GM19351 (cell line): Measurements from ENCODE around the gene PPIA.

ENCODE experiments used
- ATAC-seq: cut with Tn5 transposase; IDR thresholded peaks from one replicate; pipeline ENCODE4 v1.9.1; 2021; ENCODE audit warnings: mild to moderate bottlenecking, moderate library complexity; ENCODE audit not compliant: unreplicated experiment

The PPIA gene

DNA sequence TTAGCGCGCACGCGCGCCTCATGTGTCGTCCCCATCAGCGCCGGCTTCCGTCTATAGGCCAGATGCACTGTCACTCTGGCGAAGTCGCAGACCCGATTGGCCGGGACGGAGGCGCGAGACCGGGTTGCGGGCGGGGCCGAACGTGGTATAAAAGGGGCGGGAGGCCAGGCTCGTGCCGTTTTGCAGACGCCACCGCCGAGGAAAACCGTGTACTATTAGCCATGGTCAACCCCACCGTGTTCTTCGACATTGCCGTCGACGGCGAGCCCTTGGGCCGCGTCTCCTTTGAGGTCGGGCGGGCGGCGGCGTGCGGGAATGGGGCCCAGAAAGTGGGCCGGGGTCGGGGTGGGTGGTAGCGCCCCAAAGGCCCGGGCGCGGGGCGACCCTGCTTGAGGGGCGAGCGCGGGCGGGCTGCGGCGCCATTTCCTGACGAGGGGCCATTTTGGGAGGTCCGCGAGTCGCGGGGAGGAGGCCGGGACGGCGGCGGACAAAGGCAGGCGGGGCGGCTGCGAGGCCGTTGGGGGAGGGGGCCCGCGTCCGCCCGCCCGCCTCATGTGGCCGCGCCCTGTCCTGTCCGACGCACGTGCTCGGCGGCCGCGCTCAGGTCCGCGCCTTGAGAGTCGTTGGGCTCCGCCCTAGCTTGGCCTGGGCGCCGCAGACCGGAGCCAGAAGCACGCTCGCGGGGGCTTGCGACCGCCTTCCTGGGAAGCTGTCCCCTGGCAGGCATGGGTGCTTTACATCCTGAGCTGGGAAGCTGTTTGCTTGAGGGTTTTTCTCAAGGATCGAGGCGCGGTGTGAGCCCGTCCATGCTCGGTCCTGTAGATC lies at the start of gene PPIA:
Gene PPIA, plus strand, starts transcription at position 178 of the 825 bp plus-strand sequence. Its CDS starts 44 bp downstream, at position 222.
- peak; percentile 82 for ATAC-seq

- ATAC-seq: peak; percentile 67
Observed at GRCh38 chr7:44748045-44748947, 48.2 kb upstream of the PPIA start, which contains the start of gene ZMIZ2. ZMIZ2 (plus strand) TSS chr7:44748847; CDS start chr7:44756250, 7,403 bp downstream.

DNA sequence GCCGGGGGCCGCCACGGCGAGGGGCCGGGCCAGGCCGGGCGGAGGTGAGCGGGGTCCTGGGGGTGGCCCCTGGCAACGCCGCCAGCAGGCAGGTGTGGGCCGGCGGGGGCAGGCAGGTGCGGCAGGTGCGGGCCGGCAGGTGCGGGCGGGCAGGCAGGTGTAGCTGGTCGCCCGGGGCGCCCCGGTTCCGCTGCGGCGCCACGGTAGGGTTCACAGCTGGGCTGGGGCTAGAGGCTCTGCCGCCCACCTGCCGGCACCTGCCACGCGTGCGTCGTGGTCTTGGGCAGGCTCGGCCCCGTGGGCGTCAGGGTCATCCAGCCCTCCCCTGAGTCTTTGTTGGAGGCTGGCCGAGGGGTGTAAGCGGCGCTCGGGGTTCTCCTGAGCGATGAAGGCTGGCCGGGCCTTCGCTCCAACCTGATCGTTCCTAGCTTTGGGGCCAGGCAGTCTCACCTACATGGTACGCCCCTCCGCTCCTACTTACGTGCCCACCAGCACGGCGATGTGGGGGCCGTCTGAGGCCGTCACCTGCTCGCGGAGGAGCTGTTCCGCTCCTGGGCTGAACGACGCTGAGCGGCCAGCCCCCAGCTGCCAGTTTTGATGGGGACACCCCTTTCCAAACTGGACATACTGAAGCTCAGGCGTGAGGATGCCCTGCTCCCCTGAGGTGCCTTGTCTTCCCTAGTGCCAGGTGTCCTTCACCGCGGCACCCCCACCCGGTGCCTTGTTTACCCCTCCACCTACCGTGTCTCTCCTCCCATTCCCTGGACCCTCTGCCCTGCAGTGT lies 47.3 kb upstream of the PPIA start:
- peak; percentile 22 for ATAC-seq

DNA sequence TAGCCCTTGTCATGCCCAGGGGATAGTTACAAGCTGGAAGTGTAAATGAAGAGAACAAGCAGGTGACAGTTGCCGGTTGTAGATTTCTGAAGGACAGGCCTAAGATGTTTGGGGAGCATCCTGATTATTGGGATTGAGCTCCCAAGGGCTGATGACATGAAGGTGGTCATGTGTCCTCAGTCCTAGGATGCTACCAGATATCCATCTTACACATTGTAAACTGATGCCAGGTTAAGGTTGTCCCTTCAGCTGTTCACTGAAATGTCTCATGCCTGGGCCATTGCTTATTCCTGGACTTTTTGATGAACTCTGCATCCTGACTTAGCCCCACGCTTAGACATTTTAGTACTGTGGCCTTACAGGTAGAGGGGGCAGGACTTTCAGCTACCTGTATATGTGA lies 46.5 kb upstream of the PPIA start:
- ATAC-seq: no peak

- ATAC-seq: no peak
Observed at GRCh38 chr7:44750424-44750823, 46.1 kb upstream of the PPIA start.

DNA sequence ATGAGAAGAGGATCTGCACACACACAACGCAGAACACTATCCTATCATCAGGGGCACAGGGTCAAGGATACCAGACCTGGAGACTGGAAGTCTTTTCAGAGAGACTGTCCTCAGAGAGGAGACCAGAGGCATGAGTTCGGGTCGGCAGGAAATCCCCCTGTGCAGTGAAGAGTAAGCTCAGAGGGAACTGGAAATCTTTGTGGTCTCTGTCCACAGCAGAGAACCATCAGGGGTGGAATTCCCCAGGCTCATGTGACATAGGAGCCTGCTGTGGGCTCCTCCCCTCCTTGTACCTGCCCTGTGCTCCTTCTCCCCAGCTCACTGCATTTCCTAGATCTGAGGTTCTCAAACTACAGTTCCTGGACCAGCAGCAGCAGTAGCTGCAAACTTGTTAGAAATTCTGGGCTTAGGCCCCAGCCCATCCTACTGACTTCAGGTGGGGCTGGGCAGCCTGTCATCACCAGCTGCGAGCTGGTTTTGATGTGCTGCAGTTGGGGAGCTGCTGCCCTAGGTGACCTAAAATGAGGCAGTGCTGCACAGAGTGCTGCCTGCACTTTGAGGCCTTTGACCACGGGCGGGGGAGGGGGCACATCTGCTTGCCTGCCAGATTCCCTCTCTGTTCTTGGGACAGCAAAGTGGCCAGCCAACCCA lies 45.4 kb upstream of the PPIA start:
- ATAC-seq: peak; percentile 58

DNA sequence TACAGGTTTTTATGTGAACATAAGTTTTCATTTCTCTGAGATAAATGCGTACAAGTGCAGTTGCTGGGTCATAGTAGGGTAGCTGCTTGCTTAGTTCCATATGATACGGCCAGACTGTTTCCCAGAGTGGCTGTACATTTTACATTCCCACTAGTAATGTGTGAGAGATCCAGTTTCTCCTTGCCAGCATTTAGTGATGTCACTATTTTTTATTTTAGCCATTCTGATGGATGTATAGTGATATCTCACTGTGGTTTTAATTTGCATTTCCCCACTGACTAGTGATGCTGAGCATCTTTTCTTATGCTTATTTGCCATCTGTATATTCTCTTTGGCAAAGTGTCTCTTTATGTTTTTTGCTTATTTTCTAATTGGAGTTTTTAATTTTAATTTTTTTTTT lies 43.7 kb upstream of the PPIA start:
- ATAC-seq: no peak

- no peak for ATAC-seq
Observed at GRCh38 chr7:44754802-44755697, 41.4 kb upstream of the PPIA start.

GRCh38 chr7:44755698-44756627 lies 40.5 kb upstream of the PPIA start:
- ATAC-seq: no peak

DNA sequence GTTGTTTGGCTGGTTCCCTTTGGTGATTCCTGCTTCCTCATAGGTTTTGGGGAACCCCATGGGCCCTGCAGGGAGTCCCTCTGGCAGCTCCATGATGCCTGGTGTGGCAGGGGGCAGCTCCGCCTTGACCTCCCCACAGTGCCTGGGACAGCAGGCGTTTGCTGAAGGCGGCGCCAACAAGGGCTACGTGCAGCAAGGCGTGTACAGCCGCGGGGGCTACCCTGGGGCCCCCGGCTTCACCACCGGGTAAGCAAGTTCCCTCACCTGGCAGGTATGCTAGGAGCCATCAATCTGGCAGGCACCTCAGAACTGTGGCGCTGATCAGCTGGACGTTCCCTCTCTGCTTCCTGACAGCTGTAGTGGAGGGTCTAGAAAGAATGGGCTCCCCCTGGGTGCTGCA lies 39.6 kb upstream of the PPIA start:
- no peak for ATAC-seq

- no peak for ATAC-seq
Observed at GRCh38 chr7:44757311-44757710, 39.2 kb upstream of the PPIA start.

- no peak for ATAC-seq
Observed at GRCh38 chr7:44757739-44758138, 38.7 kb upstream of the PPIA start.

GRCh38 chr7:44759246-44759645 lies 37.2 kb upstream of the PPIA start:
- ATAC-seq: no peak

DNA sequence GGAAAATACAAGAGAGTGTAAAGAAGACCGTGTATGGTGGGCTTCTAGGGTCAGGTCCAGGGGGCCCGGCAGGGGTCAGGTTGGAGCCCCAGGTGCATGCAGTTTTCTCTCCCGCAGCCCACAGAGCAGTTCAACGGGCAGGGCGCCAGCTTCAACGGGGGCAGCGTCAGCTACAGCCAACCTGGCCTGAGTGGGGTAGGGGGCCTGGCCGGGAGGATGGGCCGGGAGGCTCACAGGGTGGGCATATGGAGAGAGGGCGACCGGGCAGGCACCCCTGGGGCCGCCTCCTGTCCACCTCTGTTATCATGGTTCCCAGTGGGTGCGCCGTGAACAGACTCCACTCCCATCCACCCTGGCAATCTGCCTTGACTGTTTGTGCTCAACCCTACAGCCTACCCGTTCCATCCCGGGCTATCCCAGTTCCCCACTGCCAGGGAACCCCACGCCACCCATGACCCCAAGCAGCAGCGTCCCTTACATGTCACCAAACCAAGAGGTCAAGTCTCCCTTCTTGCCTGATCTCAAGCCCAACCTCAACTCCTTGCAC lies 36.4 kb upstream of the PPIA start:
- ATAC-seq: no peak

- ATAC-seq: no peak
Observed at GRCh38 chr7:44761207-44762161, 35.0 kb upstream of the PPIA start.

- ATAC-seq: no peak
Observed at GRCh38 chr7:44762300-44762699, 34.2 kb upstream of the PPIA start.
